ENCODE measurements around the gene TFDP1.

Gene TFDP1

GRCh38 chr13:113633485-113633873, 48.9 kb downstream of the TFDP1 start:
- H3K27ac ChIP-seq (replicated peaks), result no peak overlapping the region
- no peaks in the 10 kb centered on the region for H3K27me3 ChIP-seq (ENCODE audit: insufficient read depth, poor library complexity, severe bottlenecking)
- H3K4me3 ChIP-seq (replicated peaks; ENCODE audit: insufficient read depth, low read length), result no peak overlapping the region
- TF ChIP-seq CTCF (IDR thresholded peaks at IDR 0.05; ENCODE audit: insufficient read depth, low read length), result no peak
- no peak for TF ChIP-seq SPI1 (IDR thresholded peaks at IDR 0.05; ENCODE audit: borderline replicate concordance, low read depth)
- TF ChIP-seq REST (IDR thresholded peaks at IDR 0.05; ENCODE audit: insufficient replicate concordance, low read depth), result no peak
- no peak for TF ChIP-seq POLR2AphosphoS5 (IDR thresholded peaks at IDR 0.05; ENCODE audit: low read depth)
- no peak for TF ChIP-seq GABPA (IDR thresholded peaks at IDR 0.05; ENCODE audit: low read depth)
- no peak for DNase-seq (ENCODE audit: low read depth in 1 of 2, low spot score in 1 of 2)

GRCh38 chr13:113634279-113635047, 49.9 kb downstream of the TFDP1 start:
- Histone ChIP-seq H3K4me3 (replicated peaks; ENCODE audit: insufficient read depth, low read length) (no peak overlapping the region), H3K27me3 (ENCODE audit: insufficient read depth, poor library complexity, severe bottlenecking) (no peaks in the 10 kb centered on the region), H3K27ac (replicated peaks) (no peak overlapping the region)
- no peak for DNase-seq (ENCODE audit: low read depth in 1 of 2, low spot score in 1 of 2)
- TF ChIP-seq GABPA (IDR thresholded peaks at IDR 0.05; ENCODE audit: low read depth) (no peak), POLR2AphosphoS5 (IDR thresholded peaks at IDR 0.05; ENCODE audit: low read depth) (no peak), SPI1 (IDR thresholded peaks at IDR 0.05; ENCODE audit: borderline replicate concordance, low read depth) (no peak), CTCF (IDR thresholded peaks at IDR 0.05; ENCODE audit: insufficient read depth, low read length) (no peak), REST (IDR thresholded peaks at IDR 0.05; ENCODE audit: insufficient replicate concordance, low read depth) (no peak)

GRCh38 chr13:113635048-113635420, 50.5 kb downstream of the TFDP1 start:
- H3K4me3 ChIP-seq (replicated peaks; ENCODE audit: insufficient read depth, low read length), result no peak overlapping the region
- TF ChIP-seq POLR2AphosphoS5 (IDR thresholded peaks at IDR 0.05; ENCODE audit: low read depth) (no peak), GABPA (IDR thresholded peaks at IDR 0.05; ENCODE audit: low read depth) (no peak), REST (IDR thresholded peaks at IDR 0.05; ENCODE audit: insufficient replicate concordance, low read depth) (no peak), SPI1 (IDR thresholded peaks at IDR 0.05; ENCODE audit: borderline replicate concordance, low read depth) (no peak), CTCF (IDR thresholded peaks at IDR 0.05; ENCODE audit: insufficient read depth, low read length) (no peak)

More at GRCh38 chr13:113635048-113635420, 50.5 kb downstream of the TFDP1 start:
- no peak for DNase-seq (ENCODE audit: low read depth in 1 of 2, low spot score in 1 of 2)
- Histone ChIP-seq H3K27ac (replicated peaks) (no peak overlapping the region), H3K27me3 (ENCODE audit: insufficient read depth, poor library complexity, severe bottlenecking) (no peaks in the 10 kb centered on the region)

All from HL-60 (cell line).